ENCODE data around the gene AEBP2.

The AEBP2 gene

GRCh38 chr12:19553175-19553574, 113.9 kb downstream of the AEBP2 start:
- no peak for DNase-seq (ENCODE audit: low read depth in 3 of 3)

DNA sequence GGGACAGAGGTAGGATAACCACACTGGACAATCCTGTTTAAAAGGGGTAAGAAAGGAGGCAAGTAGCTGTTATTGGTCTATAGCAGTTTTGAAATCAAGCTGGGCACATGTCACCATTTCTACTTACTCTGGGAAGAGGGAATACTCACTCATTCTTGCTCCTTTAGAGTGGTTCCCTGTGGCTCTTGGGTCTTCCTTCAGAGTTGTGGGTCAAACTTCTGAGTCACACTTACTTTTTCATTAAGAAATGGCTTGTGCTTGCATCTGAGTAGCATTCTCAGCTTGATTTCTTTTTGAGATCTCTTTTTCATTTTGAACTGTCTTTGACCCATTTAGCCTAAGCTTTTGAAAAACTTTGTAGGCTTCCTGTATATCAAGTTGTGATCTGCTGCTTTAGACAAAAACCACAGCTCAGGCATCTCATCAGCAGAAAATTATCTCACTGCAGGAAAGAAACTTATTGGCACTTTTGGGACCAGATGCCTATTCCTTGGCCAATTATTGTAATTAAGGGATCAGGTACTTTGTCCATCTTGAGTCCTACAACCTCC, 122.2 kb downstream of the AEBP2 start:
- DNase-seq (ENCODE audit: low read depth in 3 of 3): no peak

Data from stimulated activated CD4-positive, alpha-beta T cell treated with anti-CD3 and anti-CD28 coated beads, TNF-alpha, amount 100 ng/mL, for 4 hours (primary cell).